SH-SY5Y (cell line): ENCODE results near the gene DAZL.

Experiments
- GATA2 ChIP-seq: IDR thresholded peaks from 2 replicates; pipeline ENCODE4 v1.6.1; 2011; ENCODE audit warnings: mild to moderate bottlenecking, low read depth, low read length
- GATA3 ChIP-seq: IDR thresholded peaks from 2 replicates; pipeline ENCODE4 v1.6.1; 2011; ENCODE audit warnings: low read depth, mild to moderate bottlenecking, low read length, moderate library complexity

DNA sequence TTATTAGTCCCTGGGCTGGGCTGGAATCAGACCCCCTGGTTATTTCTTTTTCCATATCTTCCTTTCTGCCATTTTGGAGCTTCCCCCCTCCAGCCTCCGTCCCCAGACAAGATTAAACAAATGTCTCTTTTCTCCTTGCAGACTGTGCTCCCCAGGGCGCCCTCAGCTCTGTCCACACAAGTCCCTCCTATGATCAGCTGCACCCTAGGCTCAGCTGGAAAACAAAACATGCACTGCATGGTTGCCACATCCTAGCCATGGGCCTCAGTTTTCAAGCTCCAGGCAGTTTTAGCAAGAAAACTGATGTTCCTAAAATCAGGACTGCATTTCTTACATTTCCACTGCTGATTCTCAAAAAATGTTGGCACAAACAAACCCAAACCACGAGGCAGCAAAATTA is 68.2 kb downstream of the DAZL start:
- TF ChIP-seq GATA2 (no peak), GATA3 (no peak)
